GM21723 (cell line): ENCODE measurements around the gene FAM219B.

Source experiments
- ATAC-seq: cut with Tn5 transposase; IDR thresholded peaks from one replicate; pipeline ENCODE4 v1.9.1; 2021; ENCODE audit warnings: mild to moderate bottlenecking, moderate library complexity; ENCODE audit not compliant: unreplicated experiment

The FAM219B gene

DNA sequence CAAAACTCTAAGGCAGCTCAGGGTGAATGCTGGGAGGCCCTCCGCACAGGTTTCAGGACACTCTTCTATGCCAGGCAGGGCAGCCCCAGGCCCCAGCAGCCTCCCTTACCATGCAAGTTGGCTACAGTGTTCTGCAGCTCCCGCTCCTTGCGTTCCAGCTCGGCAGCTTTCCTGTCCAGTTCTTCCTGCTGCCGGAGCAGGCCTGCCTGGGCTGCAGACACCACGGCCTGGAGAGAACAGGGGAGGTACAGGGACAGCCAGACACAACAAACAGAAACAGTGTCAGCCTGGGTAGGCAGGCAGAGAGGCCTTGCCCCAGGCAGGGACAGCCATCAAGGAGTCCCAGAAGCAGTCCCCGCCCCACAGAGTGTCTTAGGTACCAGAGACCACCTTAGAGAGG lies 54.7 kb downstream of the FAM219B start:
- ATAC-seq: no peak

DNA sequence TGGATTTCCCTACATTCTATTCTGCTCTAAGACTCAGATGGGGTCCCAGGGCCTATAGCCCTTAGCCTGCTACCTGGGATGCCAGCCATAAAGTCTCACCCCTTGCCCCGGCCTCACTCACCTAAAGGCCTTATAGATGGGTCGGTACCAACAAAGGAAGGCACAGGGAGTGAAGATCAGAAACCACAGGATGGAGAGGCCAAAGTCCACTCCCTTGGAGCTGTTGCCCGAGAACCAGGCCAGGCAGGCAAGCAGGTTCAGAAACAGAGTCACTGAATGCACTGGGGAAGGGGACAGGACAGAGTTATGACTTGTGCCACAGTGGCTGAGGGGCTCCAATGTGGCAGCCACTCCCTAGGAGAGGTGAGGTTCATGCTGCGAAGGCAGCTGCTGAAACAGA lies 56.3 kb downstream of the FAM219B start:
- no peak for ATAC-seq
